ENCODE measurements around the gene FOXO3.

GRCh38 chr6:108721286-108721685 lies 160.6 kb downstream of the FOXO3 start:
- TF ChIP-seq CTCF (IDR thresholded peaks at IDR 0.05) (no peak), POLR2A (IDR thresholded peaks at IDR 0.05) (no peak)

All from testis (tissue), 2 donors.